Urothelium cell line (cell line): Measurements from ENCODE around the gene CNOT8.
"Not testable (repeated sequence)": the region's sequence is repeated elsewhere in the genome, so short reads cannot be mapped to it uniquely, and the experiment has no call there.

Source experiments
- DNase-seq: peaks from one replicate; pipeline ENCODE4 v3.0.0; 2011; ENCODE audit warnings: low spot score, mixed read lengths
- FAIRE-seq: peaks from 2 replicates; lab custom pipeline; 2011; peaks lifted over from hg19 to GRCh38; lab: Jason Lieb, UNC

CNOT8 gene

DNA sequence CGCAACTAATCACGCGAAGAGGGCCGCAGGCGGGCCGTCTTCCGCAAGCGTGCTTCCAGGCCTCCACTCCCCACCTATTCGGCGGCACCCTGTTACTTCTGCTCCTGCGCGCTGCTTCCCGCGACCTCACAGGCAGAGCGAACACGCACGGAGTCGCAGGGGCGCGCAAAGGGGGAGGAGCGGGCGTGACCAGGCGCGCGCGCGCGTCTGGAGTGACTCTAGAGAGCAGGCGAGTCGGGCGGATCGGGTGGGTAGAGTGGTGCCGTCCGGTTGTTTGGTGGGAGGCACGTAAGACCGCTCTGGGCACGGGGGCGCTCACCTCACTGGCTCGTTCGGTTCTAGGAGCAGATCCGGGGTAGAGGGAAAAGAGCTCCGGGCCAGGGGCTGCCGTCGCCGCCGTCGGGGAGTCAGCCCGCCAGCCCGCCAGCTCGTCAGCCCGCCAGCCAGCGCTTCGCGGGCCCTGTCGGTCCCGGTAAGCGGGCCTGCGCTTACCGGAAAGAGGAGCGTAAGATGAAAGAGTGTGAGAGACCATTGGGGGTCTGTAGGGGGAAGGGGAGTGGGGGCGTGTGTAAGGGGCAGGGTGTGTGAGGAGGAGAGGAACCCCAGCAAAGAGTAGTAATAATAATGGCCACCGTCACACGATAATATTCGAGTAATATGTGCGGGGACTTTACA lies at the start of gene CNOT8:
Gene CNOT8 (plus strand): TSS at position 331 of the 675 bp plus-strand sequence. CDS start 4,652 bp downstream, outside the sequence.
- peak; percentile 92 for DNase-seq
- FAIRE-seq, result no peak

DNA sequence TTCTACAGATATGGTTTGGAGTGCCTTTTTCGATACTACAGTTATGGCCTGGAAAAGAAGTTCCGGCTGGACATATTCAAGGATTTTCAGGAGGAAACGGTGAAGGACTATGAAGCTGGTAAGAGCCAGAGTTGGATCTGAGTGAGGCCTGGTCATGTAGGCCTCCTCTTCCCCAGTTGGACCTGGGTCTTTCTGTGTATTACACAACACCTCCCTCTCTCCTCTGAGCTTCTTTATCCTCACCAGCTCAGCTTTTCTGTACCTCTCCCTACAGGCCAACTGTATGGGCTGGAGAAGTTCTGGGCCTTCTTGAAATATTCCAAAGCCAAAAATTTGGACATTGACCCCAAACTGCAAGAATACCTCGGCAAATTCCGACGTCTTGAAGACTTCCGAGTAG lies 47.2 kb upstream of the CNOT8 start:
- DNase-seq (no peak), FAIRE-seq (no peak)

DNA sequence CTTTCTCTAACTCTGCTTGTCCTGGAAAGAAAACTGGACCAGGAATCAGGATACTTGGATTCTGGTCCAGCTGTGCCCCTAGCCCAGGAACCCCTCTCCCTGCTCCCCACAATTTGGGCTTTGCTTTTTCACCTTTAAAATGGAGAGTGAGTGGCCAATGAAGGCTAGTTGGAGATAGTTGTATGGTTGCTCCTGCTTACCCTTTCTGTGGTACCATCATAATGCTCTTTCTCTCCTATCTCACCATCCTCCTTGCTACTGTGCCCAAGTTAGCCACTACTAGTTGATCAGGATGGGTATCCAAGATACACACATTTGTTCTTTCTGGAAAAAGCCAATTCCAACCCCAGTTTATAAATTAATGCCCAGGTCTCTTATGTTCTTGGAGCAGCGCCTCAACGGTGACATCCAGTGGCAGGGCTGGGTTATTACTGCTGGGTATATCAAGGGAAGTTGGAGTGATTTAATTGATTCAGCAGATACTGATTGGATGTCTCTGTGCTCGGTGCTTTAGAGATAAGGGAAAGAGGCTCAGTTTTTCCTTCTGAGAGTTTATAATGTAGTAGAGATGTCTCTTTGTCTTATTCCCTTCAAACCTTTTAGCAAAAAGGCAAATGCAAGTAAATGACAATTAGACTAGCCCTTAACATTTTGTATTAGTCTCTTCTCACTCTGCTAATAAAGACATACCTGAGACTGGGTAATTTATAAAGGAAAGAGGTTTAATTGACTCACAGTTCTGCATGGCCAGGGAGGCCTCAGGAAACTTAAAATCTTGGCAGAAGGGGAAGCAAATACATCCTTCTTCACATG lies 46.6 kb upstream of the CNOT8 start:
- FAIRE-seq, result no peak

DNA sequence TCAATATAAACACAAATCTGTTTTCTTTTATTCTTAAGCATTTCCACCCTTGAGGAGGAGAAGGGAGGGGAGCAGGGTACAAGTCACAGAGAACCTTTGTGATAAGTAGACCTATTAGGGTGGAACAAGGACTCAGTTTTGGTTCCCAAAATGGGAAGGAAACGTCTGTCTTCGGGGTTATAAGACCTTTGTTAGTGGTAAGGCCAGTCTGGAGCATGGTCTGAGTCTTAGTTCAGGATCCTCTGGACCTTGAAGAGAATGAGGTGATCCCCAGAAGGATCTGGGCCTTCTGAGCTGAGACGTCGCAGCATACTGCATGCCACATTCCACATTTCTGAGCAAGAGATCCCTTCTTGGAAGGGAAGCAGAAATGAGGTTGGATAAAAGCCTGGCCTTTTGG lies 45.3 kb upstream of the CNOT8 start:
- DNase-seq (no peak), FAIRE-seq (no peak)

More for the DNA sequence above, 46.6 kb upstream of the CNOT8 start:
- DNase-seq, result peak; percentile 61

DNA sequence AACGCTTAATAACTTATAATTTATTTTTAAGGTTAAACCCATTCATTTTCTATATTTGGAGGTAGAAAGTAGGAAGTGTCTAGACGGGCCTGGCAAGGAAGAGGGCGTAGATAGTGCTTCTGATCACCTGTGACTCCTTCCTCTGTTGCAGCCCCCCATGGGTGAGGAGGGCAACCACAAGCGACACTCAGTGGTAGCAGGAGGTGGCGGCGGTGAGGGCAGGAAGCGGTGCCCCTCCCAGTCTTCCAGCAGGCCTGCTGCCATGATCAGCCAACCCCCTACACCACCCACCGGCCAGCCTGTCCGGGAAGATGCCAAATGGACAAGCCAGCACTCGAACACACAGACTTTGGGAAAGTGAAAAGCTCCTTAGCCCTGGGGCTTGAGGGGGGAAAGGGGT lies 44.7 kb upstream of the CNOT8 start:
- FAIRE-seq (no peak), DNase-seq (no peak)

DNA sequence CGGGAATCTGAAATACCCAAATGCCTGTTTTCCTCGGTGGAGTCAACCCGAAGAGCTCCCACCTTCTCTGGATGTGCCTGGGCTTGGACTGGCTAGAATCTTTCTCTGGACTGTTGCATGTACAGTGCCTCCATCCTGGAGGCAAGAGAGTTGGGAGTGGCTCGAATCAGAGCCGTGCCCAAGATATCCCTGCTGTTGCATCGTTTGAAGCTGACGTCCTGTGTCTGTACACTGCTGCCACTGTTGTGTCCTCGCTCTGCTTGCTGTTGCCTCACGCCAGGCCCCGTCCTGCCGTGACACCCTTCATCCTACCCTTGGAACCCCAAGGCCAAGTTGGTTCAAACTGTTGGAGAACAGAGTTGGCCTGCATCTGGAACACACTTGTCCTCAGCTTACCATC lies 43.4 kb upstream of the CNOT8 start:
- FAIRE-seq, result peak; percentile 17

DNA sequence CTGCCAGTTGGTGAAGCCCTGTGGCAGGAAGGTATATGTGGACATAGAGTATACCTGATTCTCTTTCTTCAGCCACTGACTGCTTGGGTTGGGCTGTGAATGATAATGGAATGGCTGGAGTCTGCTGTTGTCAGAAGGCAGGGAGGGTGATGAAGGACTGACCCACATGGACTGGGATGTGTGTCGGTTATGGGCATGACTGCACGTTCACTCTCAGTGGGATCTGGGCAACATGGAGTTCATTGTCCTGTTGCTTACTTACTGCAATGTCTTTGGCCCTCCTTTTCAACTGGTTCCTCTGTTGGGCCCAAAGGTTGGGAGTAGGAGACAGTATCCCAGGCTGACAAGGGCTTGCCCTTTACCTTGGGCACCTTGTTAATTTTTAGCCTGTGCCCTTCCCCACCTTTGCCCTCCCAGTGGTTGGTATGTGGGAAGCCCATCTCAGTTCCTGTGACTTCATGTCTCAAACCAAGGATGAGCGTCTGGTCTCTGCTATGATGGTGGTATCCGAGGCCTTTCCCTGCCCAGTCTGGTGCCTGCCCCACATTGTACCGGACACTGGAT lies 42.7 kb upstream of the CNOT8 start:
- no peak for FAIRE-seq
- DNase-seq, result no peak

More for the DNA sequence above, 43.4 kb upstream of the CNOT8 start:
- no peak for DNase-seq

DNA sequence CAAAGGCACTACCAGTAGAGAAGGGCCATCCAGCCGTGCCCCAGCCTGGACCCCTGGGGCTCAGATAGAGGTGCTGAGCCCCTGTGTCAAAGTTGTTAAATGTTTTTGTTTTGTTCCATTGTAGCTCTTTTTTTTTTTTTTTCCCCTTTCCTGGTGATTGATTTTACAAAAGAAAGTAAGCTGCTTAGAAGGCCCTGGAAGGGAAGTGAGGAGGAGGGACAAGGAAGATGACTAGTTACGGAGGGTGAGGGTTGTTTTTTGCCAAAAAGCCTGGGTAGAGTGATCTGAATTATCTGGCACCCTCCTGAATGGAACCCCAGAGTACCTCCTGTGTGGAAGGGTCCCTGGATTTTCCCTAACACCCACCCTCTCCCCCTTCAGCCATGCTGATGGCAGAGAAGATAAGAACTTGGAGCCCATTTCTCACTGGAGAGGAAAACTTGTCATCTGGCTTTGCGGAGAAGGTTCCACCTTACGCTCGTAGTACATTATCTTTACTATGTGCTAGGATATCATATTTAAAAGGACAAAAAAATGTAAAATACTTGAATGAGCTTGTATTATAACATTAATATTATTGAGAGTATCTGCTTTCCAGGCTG lies 41.4 kb upstream of the CNOT8 start:
- FAIRE-seq, result no peak
- DNase-seq, result no peak

DNA sequence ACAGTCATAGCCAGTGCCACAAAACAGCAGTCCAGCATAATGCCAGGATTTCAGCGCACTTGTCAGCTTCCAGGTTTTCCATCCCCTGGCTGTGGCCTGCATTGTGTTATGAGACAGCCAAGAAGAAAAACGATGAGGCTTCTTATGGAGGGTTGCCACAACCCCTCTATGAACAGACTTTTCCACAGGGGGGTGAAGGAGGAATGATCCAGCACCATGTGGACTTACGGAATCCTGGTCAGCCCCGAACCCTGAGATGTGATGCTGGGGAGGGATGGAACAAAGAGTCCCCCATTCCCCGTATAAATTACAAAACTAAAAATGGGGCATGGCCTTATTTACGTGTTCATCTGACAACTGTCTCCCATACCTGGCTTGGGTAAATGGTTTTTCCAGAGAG lies 40.6 kb upstream of the CNOT8 start:
- FAIRE-seq (no peak), DNase-seq (no peak)

DNA sequence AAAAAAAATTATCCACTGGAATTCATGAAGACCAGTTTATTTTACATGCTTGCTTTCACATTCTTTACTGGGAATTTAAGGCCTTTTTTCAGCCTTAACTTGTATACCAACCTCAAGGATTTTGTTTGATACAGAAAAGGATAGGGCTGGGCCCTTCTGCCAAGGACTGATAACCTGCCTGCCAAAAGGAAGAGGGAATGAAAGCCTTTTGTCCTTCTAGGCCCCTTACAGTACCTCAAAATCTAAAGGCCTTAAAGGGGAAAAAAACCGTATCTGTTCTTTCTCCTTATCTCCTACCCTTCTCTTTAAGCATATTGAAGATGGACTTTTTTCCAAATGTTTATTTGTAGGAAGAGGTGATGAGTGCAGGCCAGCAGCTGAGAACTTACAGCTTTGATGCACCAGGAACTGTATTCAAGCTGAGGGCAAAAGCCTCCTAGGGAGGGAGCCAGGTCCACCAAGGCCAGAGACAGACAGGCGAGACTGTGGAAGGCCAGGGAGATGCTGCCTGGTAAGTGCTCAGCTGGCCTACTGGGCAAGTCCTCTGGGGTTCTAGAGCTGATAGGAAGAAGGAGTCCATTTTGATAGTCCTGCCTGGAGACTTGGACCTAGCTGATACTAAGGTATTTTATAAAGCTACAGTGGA lies 39.8 kb upstream of the CNOT8 start:
- no peak for DNase-seq
- FAIRE-seq, result no peak

DNA sequence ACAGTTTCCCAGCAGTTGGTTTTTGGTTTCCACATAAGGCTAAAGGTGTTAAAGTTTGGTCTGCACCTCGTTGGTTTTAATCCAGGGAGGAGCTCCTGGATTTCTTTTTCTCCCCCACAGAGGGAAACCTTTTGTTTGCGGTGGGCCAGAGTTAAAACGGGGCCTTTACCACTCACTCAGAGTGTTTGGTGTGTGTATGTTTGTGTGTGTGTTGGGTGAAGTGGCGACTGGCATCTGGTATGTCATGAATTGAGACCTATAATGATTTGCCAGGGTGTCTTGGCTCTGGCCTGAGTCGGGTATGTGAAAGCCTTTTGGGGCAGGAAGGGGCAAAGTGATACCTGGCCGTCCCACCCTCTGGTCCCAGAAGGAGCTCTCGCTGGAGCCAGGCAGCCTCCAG lies 38.9 kb upstream of the CNOT8 start:
- no peak for FAIRE-seq
- no peak for DNase-seq

DNA sequence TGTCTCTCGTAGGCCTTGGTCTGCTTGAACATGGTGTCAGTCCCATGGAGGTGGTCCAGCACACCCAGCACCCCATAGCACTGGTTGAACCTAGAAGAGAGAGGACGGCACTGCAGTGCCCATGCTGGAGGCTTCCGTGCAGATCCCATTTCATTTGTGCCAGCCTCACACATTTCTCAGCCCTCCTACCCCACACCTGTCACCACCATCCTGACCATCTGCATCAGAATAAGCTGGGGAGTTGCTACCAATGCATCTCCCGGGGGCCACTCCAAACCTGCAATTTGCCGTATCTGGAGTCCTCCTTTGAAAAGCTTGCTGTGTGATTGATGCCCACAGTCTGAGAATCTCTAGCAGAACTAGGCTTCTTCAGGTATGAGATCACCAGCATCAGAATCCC lies 38.0 kb upstream of the CNOT8 start:
- no peak for DNase-seq
- no peak for FAIRE-seq

DNA sequence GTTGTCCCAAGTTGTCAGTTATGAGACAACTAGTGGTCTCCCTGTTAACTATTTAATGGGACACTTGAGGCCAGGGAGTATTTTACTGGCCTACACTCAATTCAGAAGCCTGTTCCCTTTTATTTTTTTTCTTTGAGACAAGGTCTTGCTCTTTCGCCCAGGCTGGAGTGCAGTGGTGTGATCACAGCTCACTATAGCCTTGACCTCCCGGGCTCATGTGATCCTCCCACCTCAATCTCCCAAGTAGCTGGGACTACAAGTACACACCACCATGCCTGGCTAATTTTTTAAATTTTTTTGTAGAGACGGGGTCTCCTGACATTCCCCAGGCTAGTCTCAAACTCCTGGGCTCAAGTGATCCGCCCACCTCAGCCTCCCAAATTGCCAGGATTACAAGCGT lies 35.5 kb upstream of the CNOT8 start:
- DNase-seq, FAIRE-seq: not testable (repeated sequence)

DNA sequence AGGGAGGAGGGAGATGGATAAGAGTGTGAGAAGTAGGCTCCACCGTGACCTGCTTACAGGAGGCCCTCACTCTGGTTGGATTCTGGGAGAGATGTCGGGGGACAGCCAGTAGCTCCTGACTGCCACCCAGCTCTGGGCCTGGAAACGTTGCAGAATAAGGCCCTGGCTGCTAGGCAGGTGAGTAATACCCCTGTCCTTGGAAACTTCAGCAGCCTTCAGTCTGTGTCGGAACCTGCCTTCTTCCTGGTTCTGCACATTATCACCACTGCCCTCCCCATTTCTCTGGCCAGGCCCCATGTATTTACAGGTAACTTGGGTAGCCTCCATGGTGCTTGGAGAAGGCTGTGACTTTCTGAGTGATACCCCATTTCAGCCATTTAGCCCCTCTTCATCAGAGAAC lies 34.8 kb upstream of the CNOT8 start:
- DNase-seq (no peak), FAIRE-seq (no peak)

DNA sequence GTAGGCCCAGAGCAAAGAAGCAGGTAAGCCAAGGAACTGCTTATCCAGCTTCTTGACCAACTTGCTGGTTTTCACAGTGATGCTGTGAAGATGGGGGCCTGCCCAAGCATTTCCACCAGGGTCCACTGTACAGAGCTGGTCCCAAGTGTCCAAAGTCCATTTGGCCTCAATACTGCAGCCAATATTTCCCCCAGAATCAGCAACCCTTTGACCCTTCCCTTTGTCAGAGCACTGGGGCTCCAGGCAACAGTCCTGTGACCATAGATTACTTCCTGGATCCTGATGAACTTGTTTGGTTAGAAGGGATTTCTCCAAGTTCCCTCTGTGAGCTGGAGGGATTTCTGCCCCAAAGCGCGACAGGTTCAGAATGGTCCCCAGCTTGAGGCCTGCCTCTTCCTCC lies 34.4 kb upstream of the CNOT8 start:
- DNase-seq (no peak), FAIRE-seq (no peak)

DNA sequence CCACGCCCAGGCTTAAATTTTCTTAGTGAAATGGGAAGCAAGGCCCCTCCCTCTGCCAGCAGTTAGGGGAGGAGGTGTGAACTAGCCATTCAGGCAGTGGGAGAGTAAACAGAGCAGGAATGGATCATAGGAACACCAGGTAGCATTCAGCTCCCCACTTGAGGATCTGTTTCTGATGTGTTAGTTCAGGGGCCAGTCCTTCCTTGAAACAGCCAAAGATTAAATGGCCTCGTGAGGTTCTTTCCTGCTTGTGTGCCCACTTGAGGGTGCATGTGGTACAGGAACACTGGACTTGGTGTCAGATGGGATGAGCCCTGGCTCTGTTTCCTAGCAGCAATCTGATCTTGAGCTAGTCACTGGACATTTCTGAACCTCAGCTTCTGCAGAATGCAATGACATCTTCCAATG lies 29.2 kb upstream of the CNOT8 start:
- no peak for DNase-seq
- FAIRE-seq, result no peak

DNA sequence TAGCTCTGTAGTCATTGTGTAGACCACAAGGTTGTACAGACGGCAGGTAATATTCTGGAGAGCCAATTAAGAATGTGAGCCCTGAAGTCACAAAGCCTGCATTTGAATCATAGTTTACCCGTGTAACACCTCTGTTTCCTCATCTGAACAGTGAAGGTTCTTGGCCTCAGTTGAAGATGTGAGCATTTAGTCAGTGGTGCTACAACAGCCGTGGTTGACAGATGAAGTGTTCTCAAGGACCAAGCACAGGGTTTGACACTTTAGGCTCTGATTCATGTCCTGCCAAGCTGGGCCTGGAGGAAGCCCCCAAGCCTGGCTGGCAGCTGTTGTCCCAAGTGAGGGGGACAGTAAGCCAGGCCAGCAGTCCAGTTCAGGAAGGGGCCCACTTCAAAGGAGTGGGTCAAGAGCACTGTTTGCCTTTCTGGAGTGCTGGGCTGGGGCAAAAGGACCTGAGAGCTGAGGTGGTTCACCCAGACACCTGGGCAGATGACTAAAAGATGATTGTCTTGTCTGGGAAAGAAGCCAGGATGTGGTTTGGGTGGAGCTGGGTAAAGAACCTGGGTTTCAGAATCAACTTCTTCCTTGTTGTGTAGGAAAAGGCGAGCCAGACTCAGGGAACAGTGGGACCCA lies 28.7 kb upstream of the CNOT8 start:
- peak; percentile 5 for FAIRE-seq
- DNase-seq, result peak; percentile 67

DNA sequence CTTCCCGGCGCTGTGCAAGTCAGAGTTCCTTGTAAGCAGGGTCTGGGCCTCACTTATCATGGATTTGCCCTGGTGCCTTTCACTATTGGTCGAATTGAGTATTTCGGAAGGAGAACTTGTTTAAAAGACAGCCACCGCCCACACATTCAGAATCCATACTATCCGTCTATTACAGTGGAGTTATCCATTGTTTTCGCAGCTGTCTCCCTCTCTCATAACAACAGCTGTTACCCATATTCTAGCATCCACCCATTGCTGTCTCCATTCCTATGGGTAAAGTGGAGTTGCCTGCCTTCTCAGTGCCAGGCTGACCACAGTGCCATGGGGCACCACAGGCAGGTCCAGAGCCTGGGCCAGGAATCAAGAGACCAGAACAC lies 28.2 kb upstream of the CNOT8 start:
- no peak for DNase-seq
- no peak for FAIRE-seq

DNA sequence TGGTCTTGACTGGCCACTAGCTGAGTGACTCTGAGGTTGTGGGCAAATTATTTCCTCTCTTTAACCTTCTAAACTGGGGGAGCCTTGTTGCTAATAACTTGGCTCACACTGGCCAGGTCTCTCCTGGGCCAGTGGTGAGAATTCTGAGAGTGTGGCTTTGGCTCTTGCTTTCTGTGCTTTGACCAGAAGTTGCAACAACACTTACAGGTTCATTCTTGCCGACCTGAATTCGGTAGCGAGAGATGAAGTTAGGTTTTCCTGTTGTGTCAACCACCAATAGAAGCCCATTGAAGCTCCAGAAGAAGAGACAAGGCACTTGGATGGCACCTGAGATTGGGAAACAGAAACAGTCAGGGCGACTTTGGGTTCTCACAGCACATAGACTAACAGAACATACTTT lies 27.8 kb upstream of the CNOT8 start:
- DNase-seq, result no peak
- FAIRE-seq, result no peak

DNA sequence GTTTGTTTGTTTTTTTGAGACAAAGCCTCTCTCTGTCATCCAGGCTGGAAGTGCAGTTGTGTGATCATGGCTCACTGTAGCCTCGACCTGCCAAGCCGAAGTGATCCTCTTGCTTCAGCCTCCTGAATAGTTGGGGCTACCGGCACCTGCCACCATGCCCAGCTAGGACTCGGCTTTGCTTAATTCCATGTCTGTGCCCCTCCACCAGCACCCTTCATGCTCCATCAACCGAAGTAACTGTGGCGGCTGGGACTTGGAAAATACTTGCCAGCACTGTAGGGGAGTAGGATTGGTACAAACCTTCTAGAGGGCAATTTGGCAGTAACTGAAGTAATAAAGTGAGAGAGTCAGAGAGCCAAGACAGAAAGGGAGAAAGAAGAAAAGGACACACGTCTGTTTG lies 27.0 kb upstream of the CNOT8 start:
- DNase-seq, result no peak
- FAIRE-seq, result no peak

DNA sequence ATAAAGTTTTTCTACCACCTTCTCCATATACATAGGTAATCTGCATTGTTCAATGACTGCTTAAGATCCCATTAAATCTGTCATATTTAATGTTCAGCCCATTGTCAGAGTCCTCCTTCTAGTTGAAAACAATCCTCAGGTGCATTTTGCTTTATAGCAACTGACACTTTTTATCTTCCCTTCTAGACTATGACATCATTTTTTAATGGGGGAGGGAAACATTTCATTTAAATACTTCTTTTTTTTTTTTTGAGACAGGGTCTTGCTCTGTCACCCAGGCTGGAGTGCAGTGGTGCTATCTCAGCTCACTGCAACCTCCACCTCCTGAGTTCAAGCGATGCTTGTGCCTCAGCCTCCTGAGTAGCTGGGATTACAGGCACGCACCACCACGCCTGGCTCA lies 25.6 kb upstream of the CNOT8 start:
- not testable (repeated sequence) for FAIRE-seq

More for the DNA sequence above, 25.6 kb upstream of the CNOT8 start:
- not testable (repeated sequence) for DNase-seq
